DOHH2 (cell line): ENCODE data around the gene EPHA2.

Source experiments
- EZH2phosphoT487 ChIP-seq: fragments of 200-600 bp; sonication (generic); IDR thresholded peaks from 2 replicates; pipeline ENCODE4 v1.6.1; 2017; ENCODE audit warnings: borderline replicate concordance, mild to moderate bottlenecking, antibody characterized with exemption, low read length, moderate library complexity, mixed read lengths
- TF ChIP-seq, protein P1 (sequence below): fragments of 200-600 bp; sonication (generic); IDR thresholded peaks from one replicate; pipeline ENCODE4 v1.5.1; 2014; ENCODE audit warnings: antibody characterized with exemption, mild to moderate bottlenecking, low read depth, low read length; ENCODE audit not compliant: poor library complexity, severe bottlenecking

- TF ChIP-seq, protein P1, sequence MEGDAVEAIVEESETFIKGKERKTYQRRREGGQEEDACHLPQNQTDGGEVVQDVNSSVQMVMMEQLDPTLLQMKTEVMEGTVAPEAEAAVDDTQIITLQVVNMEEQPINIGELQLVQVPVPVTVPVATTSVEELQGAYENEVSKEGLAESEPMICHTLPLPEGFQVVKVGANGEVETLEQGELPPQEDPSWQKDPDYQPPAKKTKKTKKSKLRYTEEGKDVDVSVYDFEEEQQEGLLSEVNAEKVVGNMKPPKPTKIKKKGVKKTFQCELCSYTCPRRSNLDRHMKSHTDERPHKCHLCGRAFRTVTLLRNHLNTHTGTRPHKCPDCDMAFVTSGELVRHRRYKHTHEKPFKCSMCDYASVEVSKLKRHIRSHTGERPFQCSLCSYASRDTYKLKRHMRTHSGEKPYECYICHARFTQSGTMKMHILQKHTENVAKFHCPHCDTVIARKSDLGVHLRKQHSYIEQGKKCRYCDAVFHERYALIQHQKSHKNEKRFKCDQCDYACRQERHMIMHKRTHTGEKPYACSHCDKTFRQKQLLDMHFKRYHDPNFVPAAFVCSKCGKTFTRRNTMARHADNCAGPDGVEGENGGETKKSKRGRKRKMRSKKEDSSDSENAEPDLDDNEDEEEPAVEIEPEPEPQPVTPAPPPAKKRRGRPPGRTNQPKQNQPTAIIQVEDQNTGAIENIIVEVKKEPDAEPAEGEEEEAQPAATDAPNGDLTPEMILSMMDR: no peak
- no peak for TF ChIP-seq EZH2phosphoT487
Measured at GRCh38 chr1:16180291-16180824, 24.5 kb upstream of the EPHA2 start.
